Erythroblast (primary cell): ENCODE measurements around the gene APLP2.

Experiments
- DNase-seq, 2 experiments: peaks; one replicate each; lab custom pipeline; 2025; lab: John Stamatoyannopoulos, UW
- GATA1 ChIP-seq: IDR thresholded peaks from 2 replicates; pipeline ENCODE4 v1.6.1; 2011; ENCODE audit warnings: low read depth, mild to moderate bottlenecking, control low read depth, low read length, moderate library complexity
- POLR2A ChIP-seq: IDR thresholded peaks from 2 replicates; pipeline ENCODE4 v1.6.1; 2011; ENCODE audit warnings: mild to moderate bottlenecking, low read length

The APLP2 gene

GRCh38 chr11:130144141-130144540 lies 74.4 kb downstream of the APLP2 start:
- TF ChIP-seq POLR2A (no peak), GATA1 (no peak)

GRCh38 chr11:130144861-130145281 lies 75.2 kb downstream of the APLP2 start:
- TF ChIP-seq POLR2A (no peak), GATA1 (no peak)
- peak in 1 of 2 experiments; percentile 25 for DNase-seq

More at GRCh38 chr11:130144141-130144540, 74.4 kb downstream of the APLP2 start:
- no peak for DNase-seq

GRCh38 chr11:130145311-130145812 lies 75.7 kb downstream of the APLP2 start:
- TF ChIP-seq GATA1 (no peak), POLR2A (no peak)
- no peak for DNase-seq

GRCh38 chr11:130145975-130146776 lies 76.5 kb downstream of the APLP2 start:
- DNase-seq: no peak
- TF ChIP-seq GATA1 (no peak), POLR2A (no peak)

GRCh38 chr11:130146796-130147195 lies 77.1 kb downstream of the APLP2 start:
- DNase-seq: peak; percentile 14 to 18
- TF ChIP-seq POLR2A: no peak
- no peak for TF ChIP-seq GATA1

- TF ChIP-seq POLR2A (no peak), GATA1 (no peak)
- no peak for DNase-seq
Measured at GRCh38 chr11:130148796-130149326, 79.2 kb downstream of the APLP2 start.

GRCh38 chr11:130150790-130151189 lies 81.1 kb downstream of the APLP2 start:
- DNase-seq: no peak
- no peak for TF ChIP-seq GATA1
- TF ChIP-seq POLR2A: no peak

- no peak for TF ChIP-seq GATA1
- TF ChIP-seq POLR2A: no peak
- DNase-seq: no peak
Measured at GRCh38 chr11:130151196-130151595, 81.5 kb downstream of the APLP2 start.

GRCh38 chr11:130156108-130157022 lies 86.7 kb downstream of the APLP2 start:
- DNase-seq: no peak
- TF ChIP-seq GATA1: no peak
- no peak for TF ChIP-seq POLR2A

GRCh38 chr11:130157101-130157500 lies 87.4 kb downstream of the APLP2 start:
- no peak for TF ChIP-seq POLR2A
- no peak for TF ChIP-seq GATA1
- no peak for DNase-seq

- TF ChIP-seq GATA1 (no peak), POLR2A (no peak)
- DNase-seq: no peak
Measured at GRCh38 chr11:130157840-130158239, 88.1 kb downstream of the APLP2 start.

GRCh38 chr11:130159139-130159538 lies 89.4 kb downstream of the APLP2 start:
- TF ChIP-seq POLR2A (no peak), GATA1 (no peak)

More at GRCh38 chr11:130159139-130159538, 89.4 kb downstream of the APLP2 start:
- no peak for DNase-seq
